Liver (tissue), 9 donors: ENCODE results near the gene STEAP3. TPM values are rescaled to one million over a fixed set of nuclear protein-coding genes. Genes with fewer than 3 reads are reported as not detected.

ENCODE experiments used
- DNase-seq: peaks from one replicate; pipeline ENCODE4 v3.0.0-alpha.2; 2017; ENCODE audit warnings: low spot score
- H3K27ac ChIP-seq, 2 donors: one replicate each; pipeline ENCODE4 v1.7.0; 2013; ENCODE audit warnings: inconsistent platforms in 2 of 2, low read length in 2 of 2, control low read depth in 1 of 2, low read depth in 1 of 2, mild to moderate bottlenecking in 1 of 2
- H3K27me3 ChIP-seq, 4 donors: one replicate each; pipeline versions ENCODE4 v1.6.1 to v1.7.0; 2013; ENCODE audit warnings: low read length in 3 of 4, inconsistent platforms in 1 of 4, mild to moderate bottlenecking in 1 of 4, moderate library complexity in 1 of 4; ENCODE audit not compliant: control insufficient read depth in 4 of 4, insufficient read depth in 4 of 4
- H3K36me3 ChIP-seq, 4 donors: one replicate each; pipeline versions ENCODE4 v1.6.1 to v1.7.0; 2013; ENCODE audit warnings: low read length in 3 of 4, mild to moderate bottlenecking in 3 of 4, low read depth in 1 of 4, moderate library complexity in 1 of 4; ENCODE audit not compliant: control insufficient read depth in 4 of 4, insufficient read depth in 3 of 4
- H3K4me1 ChIP-seq, 4 donors: one replicate each; pipeline versions ENCODE4 v1.6.1 to v1.7.0; 2013; ENCODE audit warnings: low read length in 3 of 4, mild to moderate bottlenecking in 3 of 4, moderate library complexity in 1 of 4; ENCODE audit not compliant: control insufficient read depth in 4 of 4, insufficient read depth in 4 of 4
- H3K4me3 ChIP-seq, 3 donors: one replicate each; pipeline versions ENCODE4 v1.6.1 to v1.7.0; 2013; ENCODE audit warnings: low read length in 3 of 3, control low read depth in 1 of 3, low read depth in 1 of 3, mild to moderate bottlenecking in 1 of 3
- H3K9ac ChIP-seq, 2 donors: one replicate each; pipeline ENCODE4 v1.7.0; 2013; ENCODE audit warnings: low read length in 2 of 2, mild to moderate bottlenecking in 2 of 2, moderate library complexity in 2 of 2, control low read depth in 1 of 2, low read depth in 1 of 2
- H3K9me3 ChIP-seq, 4 donors: one replicate each; pipeline versions ENCODE4 v1.6.1 to v1.7.0; 2013; ENCODE audit warnings: low read length in 3 of 4; ENCODE audit not compliant: control insufficient read depth in 4 of 4
- CTCF ChIP-seq: fragments of 150-350 bp; IDR thresholded peaks from 2 replicates; pipeline ENCODE4 v1.5.1; 2017; ENCODE audit warnings: improper control_type of control experiment, low read depth, low read length; ENCODE audit not compliant: missing input control
- EGR1 ChIP-seq, 2 donors: IDR thresholded peaks; 2 replicates each; pipeline ENCODE4 v1.6.1; 2016 to 2018; ENCODE audit warnings: antibody characterized with exemption in 2 of 2, low read depth in 2 of 2
- FOXA1 ChIP-seq: IDR thresholded peaks from 2 replicates; pipeline ENCODE4 v1.6.1; 2016; ENCODE audit warnings: antibody characterized with exemption
- HNF4A ChIP-seq, 2 donors: conservative IDR thresholded peaks; 2 replicates each; pipeline ENCODE4 v1.6.1; 2016; ENCODE audit warnings: antibody characterized with exemption in 2 of 2, mild to moderate bottlenecking in 2 of 2
- HNF4G ChIP-seq: IDR thresholded peaks from 2 replicates; pipeline ENCODE4 v1.6.1; 2016; ENCODE audit warnings: antibody characterized with exemption
- RAD21 ChIP-seq, 2 donors: IDR thresholded peaks; 2 replicates each; pipeline ENCODE4 v1.6.1; 2016; ENCODE audit warnings: antibody characterized with exemption in 2 of 2, mild to moderate bottlenecking in 2 of 2
- REST ChIP-seq: IDR thresholded peaks from 2 replicates; pipeline ENCODE4 v1.6.1; 2016; ENCODE audit warnings: antibody characterized with exemption, mild to moderate bottlenecking
- WGBS: extraction: QIAGEN DNeasy Blood & Tissue Kit; methylation state at CpG from one replicate; pipeline ENCODE4 v1.1.7; 2013; 5-methylcytosine and 5-hydroxymethylcytosine counted together
- polyA plus RNA-seq, 2 donors: library from polyadenylated mRNA; stranded (reverse) in 1 of 2; unstranded in 1 of 2; fragments of 200-250 nt in 1 of 2; fragments of >200 nt in 1 of 2; fragmentation: Nextera tagmentation in 1 of 2; extraction: Ambion mirVana in 1 of 2; gene quantifications; one replicate each; pipeline versions ENCODE4 v1.2.1 to v1.2.3, GENCODE V29; 2013 to 2015
- total RNA-seq, 2 donors: library from RNA; depleted of rRNA; stranded (reverse); fragments of >200 nt; gene quantifications; one replicate each; pipeline ENCODE4 v1.2.3, GENCODE V29; 2014
- donor health status: healthy.
- donor health status: healthy.
- donor health status: healthy.
- donor health status: healthy.
- donor health status: healthy.

The STEAP3 gene
- total and polyA plus RNA-seq, 4 donors, result 44.4 to 158 (median 113) TPM

- Histone ChIP-seq H3K9ac (no peak overlapping the region), H3K36me3 (no peaks in the 10 kb centered on the region), H3K27me3 (no peaks in the 10 kb centered on the region), H3K27ac (no peak overlapping the region), H3K4me3 (no peak overlapping the region), H3K4me1 (peaks cover 0 to 15% (median 7%) of the 10 kb centered on the region in 4 donors), H3K9me3 (no peaks in the 10 kb centered on the region)
- peak; percentile 82 for DNase-seq
- TF ChIP-seq RAD21 (IDR thresholded peaks at IDR 0.05) (peak; percentile 93), CTCF (peak; percentile 93), HNF4G (no peak)
- 14% methylated on average over 15 of the region's 15 CpGs for WGBS
These were observed 67.4 kb downstream of the STEAP3 start for GRCh38 chr2:119290859-119291587.

- H3K27me3 ChIP-seq, result no peaks in the 10 kb centered on the region
- H3K36me3 ChIP-seq, result no peaks in the 10 kb centered on the region
- no peak for DNase-seq
- peak overlapping the region in 1 of 2 donors; percentile 50 for H3K9ac ChIP-seq
- no peak for TF ChIP-seq FOXA1
- no peak for TF ChIP-seq EGR1 (IDR thresholded peaks at IDR 0.05; ENCODE audit: low read depth in 2 of 2)
- H3K4me3 ChIP-seq, result peak overlapping the region in 1 of 3 donors; percentile 39
- peaks cover 0 to 15% (median 7%) of the 10 kb centered on the region in 4 donors for H3K4me1 ChIP-seq
- peak overlapping the region in 1 of 2 donors; percentile 46 for H3K27ac ChIP-seq
- 79% methylated on average over 8 of the region's 8 CpGs for WGBS
- no peaks in the 10 kb centered on the region for H3K9me3 ChIP-seq
These were observed 68.0 kb downstream of the STEAP3 start for GRCh38 chr2:119291588-119292167.

GRCh38 chr2:119292226-119292625 is 68.6 kb downstream of the STEAP3 start:
- Histone ChIP-seq H3K9me3 (no peaks in the 10 kb centered on the region), H3K4me1 (peaks cover 0 to 15% (median 7%) of the 10 kb centered on the region in 4 donors), H3K27ac (peak overlapping the region in 1 of 2 donors; percentile 46), H3K4me3 (peak overlapping the region in 1 of 3 donors; percentile 39), H3K36me3 (no peaks in the 10 kb centered on the region), H3K27me3 (no peaks in the 10 kb centered on the region), H3K9ac (peak overlapping the region in 1 of 2 donors; percentile 50)
- WGBS, result 35% methylated on average over 8 of the region's 8 CpGs
- TF ChIP-seq RAD21 (IDR thresholded peaks at IDR 0.05) (peak; percentile 41 to 67), REST (peak; percentile 15), CTCF (peak; percentile 45), HNF4A (conservative IDR thresholded peaks at IDR 0.05) (no peak)
- DNase-seq, result no peak
